Adipocyte (in vitro differentiated cells): Measurements from ENCODE around the gene DPEP3.

Experiments used
- DNase-seq: peaks from one replicate; pipeline ENCODE4 v3.0.0-alpha.2; 2015; ENCODE audit warnings: low read depth
- H3K27me3 ChIP-seq: replicated peaks from 2 replicates; pipeline ENCODE4 v1.7.0; 2013; ENCODE audit warnings: mild to moderate bottlenecking, low read length, moderate library complexity; ENCODE audit not compliant: control insufficient read depth, insufficient read depth
- H3K36me3 ChIP-seq: 2 replicates; pipeline ENCODE4 v1.7.0; 2013; ENCODE audit warnings: low read length, mild to moderate bottlenecking, moderate library complexity; ENCODE audit not compliant: control insufficient read depth, insufficient read depth, severe bottlenecking
- H3K4me1 ChIP-seq: 2 replicates; pipeline ENCODE4 v1.7.0; 2013; ENCODE audit warnings: mild to moderate bottlenecking, low read length, moderate library complexity; ENCODE audit not compliant: control insufficient read depth, insufficient read depth
- H3K4me3 ChIP-seq: 2 replicates; pipeline ENCODE4 v1.7.0; 2013; ENCODE audit warnings: mild to moderate bottlenecking, low read length, moderate library complexity
- H3K9ac ChIP-seq: 2 replicates; pipeline ENCODE4 v1.7.0; 2013; ENCODE audit warnings: mild to moderate bottlenecking, low read length, moderate library complexity
- H3K9me3 ChIP-seq: 2 replicates; pipeline ENCODE4 v1.7.0; 2013; ENCODE audit warnings: mild to moderate bottlenecking, low read length, moderate library complexity; ENCODE audit not compliant: control insufficient read depth

DPEP3 gene

GRCh38 chr16:67964477-67965131 lies 15.7 kb downstream of the DPEP3 start:
- Histone ChIP-seq H3K9me3 (no peaks in the 10 kb centered on the region), H3K36me3 (peaks cover 32% of the 10 kb centered on the region), H3K4me1 (peaks cover 69% of the 10 kb centered on the region), H3K9ac (no peak overlapping the region), H3K27me3 (no peaks in the 10 kb centered on the region), H3K4me3 (no peak overlapping the region)
- DNase-seq = no peak

- H3K4me3 ChIP-seq = no peak overlapping the region
- H3K9ac ChIP-seq = no peak overlapping the region
- peak; percentile 33 for DNase-seq
- H3K4me1 ChIP-seq = peaks cover 73% of the 10 kb centered on the region
- no peaks in the 10 kb centered on the region for H3K9me3 ChIP-seq
- peaks cover 38% of the 10 kb centered on the region for H3K36me3 ChIP-seq
- H3K27me3 ChIP-seq = no peaks in the 10 kb centered on the region
These were observed 16.5 kb downstream of the DPEP3 start for GRCh38 chr16:67963662-67964321.

- Histone ChIP-seq H3K9me3 (no peaks in the 10 kb centered on the region), H3K4me3 (no peak overlapping the region), H3K27me3 (no peaks in the 10 kb centered on the region), H3K4me1 (peaks cover 76% of the 10 kb centered on the region), H3K9ac (no peak overlapping the region), H3K36me3 (peaks cover 43% of the 10 kb centered on the region)
- no peak for DNase-seq
These were observed 17.0 kb downstream of the DPEP3 start for GRCh38 chr16:67963292-67963661.

GRCh38 chr16:67962135-67962534 lies 18.2 kb downstream of the DPEP3 start:
- Histone ChIP-seq H3K27me3 (no peaks in the 10 kb centered on the region), H3K4me1 (peaks cover 75% of the 10 kb centered on the region), H3K9me3 (no peaks in the 10 kb centered on the region), H3K36me3 (peaks cover 54% of the 10 kb centered on the region), H3K4me3 (no peak overlapping the region), H3K9ac (no peak overlapping the region)
- DNase-seq = no peak

GRCh38 chr16:67961551-67961957 lies 18.7 kb downstream of the DPEP3 start:
- no peaks in the 10 kb centered on the region for H3K9me3 ChIP-seq
- H3K27me3 ChIP-seq = no peaks in the 10 kb centered on the region
- no peak overlapping the region for H3K4me3 ChIP-seq
- DNase-seq = no peak
- H3K9ac ChIP-seq = no peak overlapping the region
- peaks cover 54% of the 10 kb centered on the region for H3K36me3 ChIP-seq
- H3K4me1 ChIP-seq = peaks cover 70% of the 10 kb centered on the region

- H3K27me3 ChIP-seq = no peaks in the 10 kb centered on the region
- peak overlapping the region; percentile 81 for H3K9ac ChIP-seq
- H3K4me1 ChIP-seq = peaks cover 56% of the 10 kb centered on the region
- peak overlapping the region; percentile 63 for H3K4me3 ChIP-seq
- H3K9me3 ChIP-seq = no peaks in the 10 kb centered on the region
- H3K36me3 ChIP-seq = peaks cover 65% of the 10 kb centered on the region
- DNase-seq = peak; percentile 66
These were observed 20.6 kb downstream of the DPEP3 start for GRCh38 chr16:67959536-67960329.

GRCh38 chr16:67957622-67958021 lies 22.7 kb downstream of the DPEP3 start:
- Histone ChIP-seq H3K36me3 (peaks cover 77% of the 10 kb centered on the region), H3K9me3 (no peaks in the 10 kb centered on the region), H3K4me1 (peaks cover 43% of the 10 kb centered on the region), H3K4me3 (no peak overlapping the region), H3K27me3 (no peaks in the 10 kb centered on the region), H3K9ac (no peak overlapping the region)
- DNase-seq = no peak

GRCh38 chr16:67954421-67955196 lies 25.7 kb downstream of the DPEP3 start:
- peaks cover 78% of the 10 kb centered on the region for H3K36me3 ChIP-seq
- H3K9me3 ChIP-seq = no peaks in the 10 kb centered on the region

GRCh38 chr16:67953641-67954375 lies 26.5 kb downstream of the DPEP3 start:
- Histone ChIP-seq H3K4me3 (no peak overlapping the region), H3K9me3 (no peaks in the 10 kb centered on the region), H3K9ac (no peak overlapping the region), H3K4me1 (peaks cover 28% of the 10 kb centered on the region), H3K36me3 (peaks cover 79% of the 10 kb centered on the region), H3K27me3 (no peaks in the 10 kb centered on the region)
- no peak for DNase-seq

More at GRCh38 chr16:67954421-67955196, 25.7 kb downstream of the DPEP3 start:
- no peak overlapping the region for H3K4me3 ChIP-seq
- H3K27me3 ChIP-seq = no peaks in the 10 kb centered on the region
- peaks cover 36% of the 10 kb centered on the region for H3K4me1 ChIP-seq
- peak overlapping the region; percentile 24 for H3K9ac ChIP-seq
- no peak for DNase-seq

- Histone ChIP-seq H3K9me3 (no peaks in the 10 kb centered on the region), H3K9ac (peak overlapping the region; percentile 22), H3K4me1 (peaks cover 21% of the 10 kb centered on the region), H3K27me3 (no peaks in the 10 kb centered on the region), H3K4me3 (no peak overlapping the region), H3K36me3 (peaks cover 87% of the 10 kb centered on the region)
- DNase-seq = no peak
These were observed 28.8 kb downstream of the DPEP3 start for GRCh38 chr16:67951485-67951884.
